Kidney epithelial cell (primary cell): ENCODE measurements around the gene DHX34. TPM values are rescaled to one million over a fixed set of nuclear protein-coding genes. Genes with fewer than 3 reads are reported as not detected.
"Not testable (repeated sequence)": the region's sequence is repeated elsewhere in the genome, so short reads cannot be mapped to it uniquely, and the experiment has no call there.

Experiments used
- DNase-seq: peaks from one replicate; pipeline ENCODE4 v3.0.0-alpha.2; 2010; ENCODE audit warnings: low read depth
- H3K27me3 ChIP-seq: 2 replicates; pipeline ENCODE4 v1.6.0; 2011; ENCODE audit warnings: low read length; ENCODE audit not compliant: control insufficient read depth, insufficient read depth
- H3K36me3 ChIP-seq: 2 replicates; pipeline ENCODE4 v1.5.1; 2011; ENCODE audit warnings: low read length; ENCODE audit not compliant: control insufficient read depth, insufficient read depth
- H3K4me3 ChIP-seq: 2 replicates; pipeline ENCODE4 v1.5.1; 2011; ENCODE audit warnings: low read depth, mild to moderate bottlenecking, control low read depth, low read length
- total RNA-seq: library from RNA; depleted of rRNA; stranded (reverse); fragments of >200 nt; gene quantifications from 2 replicates; pipeline ENCODE4 v1.2.3, GENCODE V29; 2015
- TF ChIP-seq, protein P1 (sequence below): IDR thresholded peaks from 2 replicates; pipeline ENCODE4 v1.5.1; 2011; ENCODE audit warnings: mild to moderate bottlenecking, moderate library complexity, low read length, control low read depth, inconsistent platforms; ENCODE audit not compliant: insufficient read depth, poor library complexity, severe bottlenecking

DHX34 gene
- total RNA-seq, 1 donor from 2014 or later: 18.1 TPM

- no peaks in the 10 kb centered on the region for H3K27me3 ChIP-seq
- TF ChIP-seq, protein P1, sequence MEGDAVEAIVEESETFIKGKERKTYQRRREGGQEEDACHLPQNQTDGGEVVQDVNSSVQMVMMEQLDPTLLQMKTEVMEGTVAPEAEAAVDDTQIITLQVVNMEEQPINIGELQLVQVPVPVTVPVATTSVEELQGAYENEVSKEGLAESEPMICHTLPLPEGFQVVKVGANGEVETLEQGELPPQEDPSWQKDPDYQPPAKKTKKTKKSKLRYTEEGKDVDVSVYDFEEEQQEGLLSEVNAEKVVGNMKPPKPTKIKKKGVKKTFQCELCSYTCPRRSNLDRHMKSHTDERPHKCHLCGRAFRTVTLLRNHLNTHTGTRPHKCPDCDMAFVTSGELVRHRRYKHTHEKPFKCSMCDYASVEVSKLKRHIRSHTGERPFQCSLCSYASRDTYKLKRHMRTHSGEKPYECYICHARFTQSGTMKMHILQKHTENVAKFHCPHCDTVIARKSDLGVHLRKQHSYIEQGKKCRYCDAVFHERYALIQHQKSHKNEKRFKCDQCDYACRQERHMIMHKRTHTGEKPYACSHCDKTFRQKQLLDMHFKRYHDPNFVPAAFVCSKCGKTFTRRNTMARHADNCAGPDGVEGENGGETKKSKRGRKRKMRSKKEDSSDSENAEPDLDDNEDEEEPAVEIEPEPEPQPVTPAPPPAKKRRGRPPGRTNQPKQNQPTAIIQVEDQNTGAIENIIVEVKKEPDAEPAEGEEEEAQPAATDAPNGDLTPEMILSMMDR: no peak
- H3K36me3 ChIP-seq: peaks cover 5% of the 10 kb centered on the region
- DNase-seq: no peak
- no peak overlapping the region for H3K4me3 ChIP-seq
Measured at GRCh38 chr19:47378246-47378645, 29.1 kb downstream of the DHX34 start.

DNA sequence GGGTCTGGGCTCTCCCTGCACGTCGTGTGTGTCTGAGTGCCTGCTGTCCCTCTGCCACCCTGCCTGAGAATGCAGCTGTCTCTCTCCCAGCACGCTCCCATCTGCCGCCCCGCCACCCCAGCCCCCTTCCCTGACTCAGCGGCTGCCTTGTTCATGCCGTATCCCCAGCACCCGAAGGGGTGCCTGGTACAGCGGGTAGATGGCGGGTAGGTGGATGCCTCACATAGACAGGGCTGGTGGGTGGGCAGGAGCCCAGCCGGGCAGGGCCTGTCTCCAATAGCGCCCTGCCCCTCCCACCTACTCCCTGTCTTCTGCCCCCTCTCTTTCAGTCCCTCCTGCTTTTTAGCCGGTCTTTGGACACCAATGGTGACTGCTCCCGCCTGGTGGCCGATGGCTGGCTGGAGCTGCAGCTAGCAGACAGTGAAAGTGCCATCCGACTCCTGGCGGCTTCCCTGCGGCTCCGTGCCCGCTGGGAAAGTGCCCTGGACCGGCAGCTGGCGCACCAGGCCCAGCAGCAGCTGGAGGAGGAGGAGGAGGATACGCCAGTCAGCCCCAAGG is 30.3 kb downstream of the DHX34 start:
- no peaks in the 10 kb centered on the region for H3K27me3 ChIP-seq
- TF ChIP-seq, protein P1: no peak
- DNase-seq: no peak
- H3K36me3 ChIP-seq: peaks cover 5% of the 10 kb centered on the region
- no peak overlapping the region for H3K4me3 ChIP-seq

- Histone ChIP-seq H3K27me3 (no peaks in the 10 kb centered on the region), H3K36me3 (peaks cover 5% of the 10 kb centered on the region), H3K4me3 (no peak overlapping the region)
- TF ChIP-seq, protein P1: no peak
- no peak for DNase-seq
Measured at GRCh38 chr19:47380559-47380958, 31.4 kb downstream of the DHX34 start.

GRCh38 chr19:47381121-47381520 is 32.0 kb downstream of the DHX34 start:
- TF ChIP-seq, protein P1: no peak
- Histone ChIP-seq H3K4me3 (no peak overlapping the region), H3K36me3 (peaks cover 4% of the 10 kb centered on the region), H3K27me3 (no peaks in the 10 kb centered on the region)
- no peak for DNase-seq

GRCh38 chr19:47381653-47382279 is 32.7 kb downstream of the DHX34 start:
- no peak for DNase-seq
- no peaks in the 10 kb centered on the region for H3K27me3 ChIP-seq
- peaks cover 4% of the 10 kb centered on the region for H3K36me3 ChIP-seq
- no peak overlapping the region for H3K4me3 ChIP-seq
- TF ChIP-seq, protein P1: no peak

GRCh38 chr19:47383890-47384289 is 34.8 kb downstream of the DHX34 start:
- H3K27me3 ChIP-seq, H3K36me3 ChIP-seq, DNase-seq, H3K4me3 ChIP-seq: not testable (repeated sequence)

- H3K4me3 ChIP-seq, DNase-seq, H3K27me3 ChIP-seq, H3K36me3 ChIP-seq: not testable (repeated sequence)
Measured at GRCh38 chr19:47384533-47384932, 35.4 kb downstream of the DHX34 start.

GRCh38 chr19:47386582-47386981 is 37.5 kb downstream of the DHX34 start:
- not testable (repeated sequence) for DNase-seq, H3K36me3 ChIP-seq, H3K27me3 ChIP-seq, H3K4me3 ChIP-seq

DNA sequence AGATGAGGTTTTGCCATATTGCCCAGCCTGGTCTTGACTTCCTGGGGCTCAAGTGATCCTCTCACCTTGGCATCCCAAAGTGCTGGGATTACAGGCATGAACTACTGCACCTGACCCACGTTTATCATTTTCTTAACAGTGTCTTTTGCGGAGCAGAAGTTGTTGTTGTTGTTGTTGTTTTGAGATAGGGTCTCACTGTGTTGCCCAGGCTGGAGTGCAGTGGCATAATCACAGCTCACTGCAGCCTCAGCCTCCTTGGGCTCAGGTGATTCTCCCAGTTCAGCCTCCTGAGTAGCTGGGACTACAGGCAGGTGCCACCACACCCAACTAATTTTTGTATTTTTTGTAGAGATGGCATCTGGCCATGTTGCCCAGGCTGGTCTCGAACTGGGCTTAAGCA is 38.5 kb downstream of the DHX34 start:
- not testable (repeated sequence) for DNase-seq, H3K36me3 ChIP-seq, H3K4me3 ChIP-seq, H3K27me3 ChIP-seq

DNA sequence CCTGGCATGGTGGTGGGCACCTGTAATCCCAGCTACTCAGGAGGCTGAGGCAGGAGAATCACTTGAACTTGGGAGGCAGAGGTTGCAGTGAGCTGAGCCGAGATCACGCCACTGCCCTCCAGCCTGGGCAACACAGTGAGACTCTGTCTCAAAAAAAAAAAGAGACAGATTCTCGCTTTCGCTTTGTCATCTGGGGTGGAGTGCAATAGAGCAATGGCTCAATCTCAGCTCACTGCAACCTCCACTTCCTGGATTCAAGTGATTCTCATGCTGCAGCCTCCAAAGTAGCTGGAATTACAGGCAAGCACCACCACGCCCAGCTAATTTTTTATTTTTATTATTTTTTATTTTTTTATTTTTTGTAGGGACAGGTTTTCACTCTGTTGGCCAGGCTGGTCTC is 39.6 kb downstream of the DHX34 start:
- not testable (repeated sequence) for H3K4me3 ChIP-seq, DNase-seq, H3K27me3 ChIP-seq, H3K36me3 ChIP-seq
